Peyer's patch (tissue), 4 donors: ENCODE results near the gene SYNDIG1.

Experiments
- POLR2A ChIP-seq, 2 donors: fragments of 450-650 bp; IDR thresholded peaks; one replicate each; pipeline ENCODE4 v1.5.1; 2017; ENCODE audit warnings: antibody characterized with exemption in 2 of 2, mild to moderate bottlenecking in 2 of 2, moderate library complexity in 2 of 2
- TF ChIP-seq, protein P1 (sequence below), 6 experiments: fragments of 450-650 bp in 4 of 6; fragments of 200-600 bp in 2 of 6; sonication (generic) in 1 of 6; IDR thresholded peaks; one replicate each; pipeline ENCODE4 v1.5.1; 2017 to 2019; ENCODE audit warnings: antibody characterized with exemption in 6 of 6, mild to moderate bottlenecking in 3 of 6, moderate library complexity in 1 of 6

DNA sequence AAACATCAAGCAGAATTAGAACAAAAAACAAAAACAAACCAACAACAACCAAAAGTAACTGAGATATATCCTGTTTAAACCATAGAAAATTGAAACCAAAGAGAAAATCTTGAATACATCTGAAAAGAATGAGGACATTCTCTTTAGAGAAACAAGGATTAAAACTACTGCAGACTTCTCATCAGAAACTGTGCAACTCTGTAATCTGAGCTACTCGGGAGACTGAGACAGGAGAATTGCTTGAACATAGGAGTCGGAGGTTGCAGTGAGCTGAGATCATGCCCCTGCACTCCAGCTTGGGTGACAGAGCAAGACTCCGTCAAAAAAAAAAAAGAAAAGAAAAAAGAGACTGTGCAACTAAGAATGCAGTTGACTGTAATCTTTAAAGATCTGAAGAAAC, 153.4 kb downstream of the SYNDIG1 start:
- TF ChIP-seq, protein P1, sequence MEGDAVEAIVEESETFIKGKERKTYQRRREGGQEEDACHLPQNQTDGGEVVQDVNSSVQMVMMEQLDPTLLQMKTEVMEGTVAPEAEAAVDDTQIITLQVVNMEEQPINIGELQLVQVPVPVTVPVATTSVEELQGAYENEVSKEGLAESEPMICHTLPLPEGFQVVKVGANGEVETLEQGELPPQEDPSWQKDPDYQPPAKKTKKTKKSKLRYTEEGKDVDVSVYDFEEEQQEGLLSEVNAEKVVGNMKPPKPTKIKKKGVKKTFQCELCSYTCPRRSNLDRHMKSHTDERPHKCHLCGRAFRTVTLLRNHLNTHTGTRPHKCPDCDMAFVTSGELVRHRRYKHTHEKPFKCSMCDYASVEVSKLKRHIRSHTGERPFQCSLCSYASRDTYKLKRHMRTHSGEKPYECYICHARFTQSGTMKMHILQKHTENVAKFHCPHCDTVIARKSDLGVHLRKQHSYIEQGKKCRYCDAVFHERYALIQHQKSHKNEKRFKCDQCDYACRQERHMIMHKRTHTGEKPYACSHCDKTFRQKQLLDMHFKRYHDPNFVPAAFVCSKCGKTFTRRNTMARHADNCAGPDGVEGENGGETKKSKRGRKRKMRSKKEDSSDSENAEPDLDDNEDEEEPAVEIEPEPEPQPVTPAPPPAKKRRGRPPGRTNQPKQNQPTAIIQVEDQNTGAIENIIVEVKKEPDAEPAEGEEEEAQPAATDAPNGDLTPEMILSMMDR (IDR thresholded peaks at IDR 0.05) = no peak
- no peak for TF ChIP-seq POLR2A (IDR thresholded peaks at IDR 0.05)
